GM18511 (cell line): ENCODE data around the gene SEMA4F.

Source experiments
- ATAC-seq: cut with Tn5 transposase; IDR thresholded peaks from one replicate; pipeline ENCODE4 v1.9.1; 2021; ENCODE audit warnings: mild to moderate bottlenecking, moderate library complexity; ENCODE audit not compliant: unreplicated experiment

SEMA4F gene

DNA sequence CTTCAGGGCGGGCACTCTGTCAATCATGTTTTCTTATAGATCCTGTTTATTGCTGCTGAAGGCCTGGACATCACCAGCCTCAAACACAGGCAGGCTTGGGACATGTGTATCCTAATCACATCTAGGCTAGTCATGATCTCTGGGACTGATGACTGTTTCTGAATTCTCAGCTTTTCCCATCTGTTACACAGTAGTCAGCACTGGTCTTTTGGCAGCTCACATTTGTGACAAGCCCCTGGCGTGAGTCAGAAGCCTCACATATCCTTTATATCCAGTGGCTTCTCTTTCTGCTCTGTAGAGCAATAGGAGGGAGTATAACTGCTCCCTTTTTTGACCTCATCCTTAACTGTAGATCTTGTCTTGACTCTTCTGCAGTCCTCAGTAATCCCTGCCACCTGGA, 4.5 kb downstream of the SEMA4F start:
- ATAC-seq = no peak

DNA sequence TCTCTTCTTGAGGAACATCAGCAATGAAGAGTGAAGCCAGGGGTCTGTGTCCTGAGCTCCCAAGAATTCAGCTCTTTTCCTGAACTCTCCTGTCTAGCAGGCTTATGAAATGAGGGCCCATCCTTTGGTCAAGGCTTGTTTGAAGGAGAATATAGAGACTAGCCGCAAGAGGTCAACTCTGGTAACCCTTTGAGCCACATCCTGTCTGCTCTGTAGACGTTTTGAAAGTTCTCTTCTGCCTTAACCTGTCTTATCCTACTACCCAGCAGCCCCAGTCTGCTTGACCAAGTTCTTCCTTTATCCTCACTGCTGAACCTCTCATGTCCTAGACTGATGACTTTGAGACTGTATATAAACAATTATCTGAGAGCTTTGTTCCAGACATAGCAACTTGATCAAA, 5.4 kb downstream of the SEMA4F start:
- no peak for ATAC-seq

DNA sequence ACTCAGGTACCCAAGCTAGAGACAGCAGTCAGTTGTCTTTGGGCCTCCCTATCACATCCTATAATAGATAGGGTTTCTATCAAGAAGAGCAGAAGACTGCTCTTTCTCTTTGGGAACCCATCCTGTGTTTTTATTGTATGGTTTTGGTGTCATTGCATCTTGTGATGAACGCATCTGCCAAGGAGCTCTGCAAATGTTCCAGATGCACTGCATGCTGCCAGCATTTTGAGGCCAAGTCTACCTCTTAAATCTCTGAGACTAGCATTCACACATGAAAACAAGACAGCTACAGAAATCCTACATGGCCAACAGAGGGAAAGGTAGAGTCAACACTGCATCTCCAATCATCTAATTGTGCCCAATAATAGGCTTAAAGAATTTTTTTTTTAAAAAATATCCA, 14.0 kb downstream of the SEMA4F start:
- no peak for ATAC-seq

DNA sequence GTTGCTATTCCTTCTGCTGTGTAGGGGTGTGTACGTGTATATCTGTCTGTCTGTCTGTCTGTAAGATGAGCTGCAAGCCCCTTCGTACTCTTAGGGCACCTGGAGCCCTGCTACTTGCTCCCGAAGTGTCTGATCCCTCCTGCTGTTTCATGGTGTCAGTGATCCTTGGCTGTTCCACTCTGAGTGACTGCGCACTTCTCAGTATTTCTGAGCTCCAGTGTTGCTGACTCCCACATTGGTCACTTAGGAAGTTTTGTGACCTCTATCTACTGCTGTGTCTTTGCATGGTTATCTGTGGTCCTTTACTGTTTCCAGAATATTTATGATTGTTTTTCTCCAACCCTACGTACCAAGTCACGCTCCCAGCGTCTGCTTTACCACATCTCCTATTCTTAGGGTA, 16.2 kb downstream of the SEMA4F start:
- no peak for ATAC-seq

DNA sequence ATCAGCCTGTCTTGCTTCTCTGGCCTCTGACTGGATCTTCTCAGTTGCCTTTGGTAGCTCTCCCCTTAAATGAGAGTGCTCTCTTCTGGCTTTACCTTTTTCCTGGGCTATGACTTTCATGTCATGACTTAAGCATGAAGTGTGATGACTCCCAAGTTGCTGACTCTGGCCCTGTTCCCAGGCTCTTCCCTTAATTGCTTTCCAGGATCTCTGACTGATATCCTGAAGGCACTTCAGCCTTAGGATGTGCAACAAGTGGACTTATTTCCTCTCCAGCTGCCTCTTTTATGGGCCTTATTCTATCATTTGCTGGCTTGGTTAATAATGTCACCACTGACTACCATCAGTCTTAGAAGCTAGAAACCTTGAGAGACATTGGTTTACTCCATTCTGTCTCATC, 17.4 kb downstream of the SEMA4F start:
- no peak for ATAC-seq

DNA sequence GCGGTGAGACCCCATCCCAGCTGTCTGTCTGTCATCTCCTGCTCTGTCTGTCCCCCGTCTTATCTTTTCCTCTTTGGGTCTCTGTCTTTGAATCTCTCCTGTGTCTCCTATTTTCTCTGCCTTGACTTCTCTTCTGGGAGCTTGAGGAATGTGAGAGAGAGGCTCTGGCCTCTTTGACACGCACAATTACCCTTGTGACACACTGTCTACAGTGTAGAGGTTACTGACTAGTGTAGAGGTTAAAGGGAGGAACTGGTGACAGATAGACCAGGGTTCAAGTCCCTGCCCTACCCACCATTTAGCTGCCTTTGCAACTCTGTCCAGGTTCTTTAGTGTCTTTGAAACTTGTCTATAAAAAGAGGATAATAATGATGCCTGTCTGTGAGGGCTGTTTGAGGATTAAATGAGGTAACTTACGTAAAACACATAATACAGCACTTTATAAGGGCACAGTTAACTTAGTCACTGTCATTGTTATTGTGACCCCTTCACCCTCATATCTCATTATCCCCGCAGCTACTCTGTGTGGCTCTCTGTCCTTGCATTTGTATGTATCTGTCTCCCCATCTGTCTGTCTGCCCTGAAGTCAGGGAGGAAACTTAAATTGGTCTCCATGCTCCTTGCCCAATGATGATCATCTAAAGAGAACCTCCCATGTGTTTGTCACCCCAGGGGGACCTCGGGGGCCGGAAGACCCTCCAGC, 19.9 kb downstream of the SEMA4F start:
- no peak for ATAC-seq

DNA sequence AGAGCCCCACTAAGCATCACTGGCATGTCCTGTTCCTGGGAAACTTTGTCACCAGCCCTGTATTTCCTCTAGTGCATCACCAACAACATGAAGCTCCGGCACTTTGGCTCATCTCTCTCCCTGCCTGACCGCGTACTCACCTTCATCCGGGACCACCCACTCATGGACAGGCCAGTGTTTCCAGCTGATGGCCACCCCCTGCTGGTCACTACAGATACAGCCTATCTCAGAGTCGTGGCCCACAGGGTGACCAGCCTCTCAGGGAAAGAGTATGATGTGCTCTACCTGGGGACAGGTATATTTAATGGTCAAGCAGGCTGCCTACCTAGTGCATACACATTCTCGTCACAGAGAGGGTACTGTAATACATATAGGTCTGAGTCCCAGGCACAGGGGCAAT, 21.0 kb downstream of the SEMA4F start:
- no peak for ATAC-seq

DNA sequence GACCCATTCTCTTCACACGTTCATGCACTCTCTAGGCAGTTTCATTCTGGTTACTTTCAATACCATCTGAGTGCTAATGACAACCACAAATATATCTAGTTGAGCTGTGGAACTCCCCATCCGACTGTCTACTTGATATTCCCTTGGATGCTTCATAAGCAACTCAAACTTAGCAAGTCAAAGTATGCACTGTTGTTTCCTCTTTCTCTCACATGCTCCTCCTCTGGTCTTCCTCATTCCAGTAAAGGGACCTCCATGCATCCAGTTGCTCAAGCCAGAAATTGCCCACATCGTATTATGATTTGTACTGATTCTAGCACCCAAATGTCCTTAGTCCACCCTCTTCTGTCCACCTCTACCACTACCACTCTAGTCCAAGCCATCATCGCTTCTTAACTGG, 22.3 kb downstream of the SEMA4F start:
- no peak for ATAC-seq

DNA sequence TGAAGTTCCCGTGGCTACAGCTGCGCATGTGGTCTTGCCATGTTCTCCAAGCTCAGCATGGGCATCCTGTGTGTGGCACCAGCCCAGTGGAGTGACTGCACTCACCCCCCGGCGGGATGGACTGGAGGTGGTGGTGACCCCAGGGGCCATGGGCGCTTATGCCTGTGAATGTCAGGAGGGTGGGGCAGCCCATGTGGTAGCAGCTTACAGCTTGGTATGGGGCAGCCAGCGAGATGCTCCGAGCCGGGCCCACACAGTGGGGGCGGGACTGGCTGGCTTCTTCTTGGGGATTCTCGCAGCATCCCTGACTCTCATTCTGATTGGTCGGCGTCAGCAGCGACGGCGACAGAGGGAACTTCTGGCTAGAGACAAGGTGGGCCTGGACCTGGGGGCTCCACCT, 25.6 kb downstream of the SEMA4F start:
- ATAC-seq = no peak

DNA sequence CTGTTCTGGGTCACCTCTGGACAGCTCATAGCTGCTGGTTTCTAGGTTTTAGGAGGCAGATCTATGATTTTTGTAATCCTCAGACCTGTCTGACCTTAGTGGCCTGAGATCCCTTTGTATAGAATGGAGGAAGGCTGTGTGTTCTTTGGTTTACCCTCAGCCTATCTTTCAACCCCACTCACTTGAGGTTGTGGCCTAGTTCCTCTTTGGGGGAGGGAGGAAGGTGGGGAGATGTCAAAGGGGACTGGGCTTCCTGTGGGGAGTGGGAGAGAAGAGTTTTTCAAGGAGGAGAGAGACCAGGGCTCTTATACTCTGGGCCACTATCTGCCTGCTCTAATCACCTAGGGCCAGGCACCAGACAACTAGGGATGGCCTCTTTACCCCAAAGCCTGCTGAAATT, 28.5 kb downstream of the SEMA4F start:
- no peak for ATAC-seq

DNA sequence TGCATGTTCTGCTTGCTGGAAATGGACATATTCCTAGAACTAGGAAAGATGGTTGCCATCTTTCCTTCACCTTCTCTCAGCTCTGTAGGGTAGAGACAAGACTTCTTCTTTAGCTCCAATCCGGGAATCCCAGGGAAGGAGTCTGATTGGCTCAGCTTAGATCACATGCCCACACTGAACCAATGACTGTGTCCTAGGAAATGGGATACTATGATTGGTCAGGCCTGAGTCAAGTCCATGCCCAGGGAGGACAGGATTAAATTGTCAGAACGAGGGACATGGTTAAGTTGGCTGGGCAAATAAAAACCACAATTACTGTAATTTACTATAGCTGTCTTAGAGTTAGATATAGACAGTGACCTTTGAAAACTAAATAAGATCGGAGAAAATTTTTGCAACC, 31.4 kb downstream of the SEMA4F start:
- no peak for ATAC-seq

DNA sequence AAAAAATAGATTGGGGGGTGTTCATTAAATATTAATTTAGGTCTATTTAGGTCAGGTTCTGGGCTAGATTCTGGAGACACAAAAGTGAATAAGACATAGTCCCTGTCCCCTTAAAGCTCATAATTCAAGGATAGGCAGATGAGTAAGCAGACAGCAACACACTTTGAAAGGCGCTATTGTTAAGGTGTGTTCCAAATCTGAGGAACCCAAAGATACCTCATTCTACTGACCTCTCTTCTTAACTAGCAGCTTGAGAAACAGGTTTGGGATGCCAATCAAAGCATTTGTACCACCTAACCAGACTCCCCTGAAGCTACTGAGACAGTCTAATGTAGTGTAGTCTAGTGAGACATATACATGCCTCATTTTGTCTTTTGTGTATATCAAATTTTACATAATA, 34.8 kb downstream of the SEMA4F start:
- no peak for ATAC-seq

DNA sequence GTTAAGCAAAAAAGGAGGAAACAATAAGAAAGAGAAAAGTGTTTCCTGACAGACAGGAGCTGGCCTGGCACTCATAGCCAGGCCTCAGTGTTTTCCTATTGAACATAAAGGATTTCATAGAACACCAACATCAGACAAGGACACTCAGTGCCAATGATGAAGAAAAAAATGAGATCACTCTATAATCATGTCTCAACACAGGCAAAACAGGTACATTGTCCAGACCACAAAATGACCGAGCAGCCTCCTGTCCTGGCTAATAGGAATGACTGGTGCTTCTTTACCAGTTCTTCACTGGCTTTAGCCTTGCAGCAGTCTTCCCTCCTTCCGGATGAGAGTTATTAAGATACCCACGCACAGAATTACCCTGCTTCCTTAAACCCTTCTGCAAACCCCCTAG, 35.6 kb downstream of the SEMA4F start:
- no peak for ATAC-seq

DNA sequence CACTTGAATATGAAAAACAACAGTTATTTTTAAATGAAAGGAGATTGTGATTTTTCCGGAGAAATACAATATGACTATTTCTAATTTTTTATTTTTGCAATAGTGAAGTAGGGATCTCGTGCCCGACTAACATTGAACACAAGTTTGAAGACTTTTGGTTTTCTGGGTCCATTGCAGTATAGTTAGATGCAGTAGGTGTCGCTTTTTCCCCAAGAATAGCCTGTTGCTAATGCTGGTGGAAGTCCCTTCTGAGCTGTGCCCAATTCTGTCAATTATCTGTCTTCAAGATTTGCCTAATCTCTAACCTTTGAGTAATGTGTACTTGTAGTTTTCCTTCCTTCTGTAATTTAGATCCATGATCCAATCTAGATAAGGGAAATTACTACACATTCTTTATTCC, 36.5 kb downstream of the SEMA4F start:
- ATAC-seq = peak; percentile 67

DNA sequence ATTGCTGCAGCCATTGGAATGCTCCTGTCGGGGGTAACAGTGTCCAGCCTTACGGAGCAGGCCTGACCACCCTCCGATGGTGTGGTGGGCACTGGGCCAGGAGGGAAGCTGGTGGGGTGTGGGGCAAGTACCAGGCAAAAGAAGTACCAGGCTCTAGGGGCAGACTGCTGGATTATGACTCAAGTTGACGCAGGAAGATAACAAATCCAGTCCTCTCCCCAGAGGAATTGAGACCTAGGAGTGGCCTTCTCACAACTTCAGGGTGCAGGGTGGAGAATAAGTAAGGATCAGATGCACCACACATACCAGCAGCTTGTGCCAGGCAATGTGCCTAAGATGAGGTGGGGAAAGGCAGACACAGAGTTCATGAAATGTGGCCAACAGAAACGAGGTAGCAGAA, 37.9 kb downstream of the SEMA4F start:
- ATAC-seq = no peak

DNA sequence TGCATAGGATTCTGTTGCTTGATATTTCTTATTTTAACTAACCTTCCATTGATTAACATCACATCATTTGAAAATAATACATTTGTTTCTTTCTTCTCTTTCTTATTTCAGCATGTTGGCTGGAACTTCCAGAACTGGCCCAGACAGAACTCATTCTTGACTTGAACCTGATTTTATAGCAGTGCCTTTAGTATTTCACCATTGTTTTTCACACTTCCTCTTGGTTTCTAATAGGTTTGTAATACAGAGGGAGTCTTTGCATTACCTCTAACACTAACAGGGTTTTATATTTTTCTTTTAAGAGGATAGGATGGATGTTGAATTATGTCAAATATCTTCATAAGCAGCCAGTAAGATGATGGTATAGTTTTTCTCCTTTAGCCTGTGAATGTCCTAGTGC, 39.2 kb downstream of the SEMA4F start:
- ATAC-seq = no peak

DNA sequence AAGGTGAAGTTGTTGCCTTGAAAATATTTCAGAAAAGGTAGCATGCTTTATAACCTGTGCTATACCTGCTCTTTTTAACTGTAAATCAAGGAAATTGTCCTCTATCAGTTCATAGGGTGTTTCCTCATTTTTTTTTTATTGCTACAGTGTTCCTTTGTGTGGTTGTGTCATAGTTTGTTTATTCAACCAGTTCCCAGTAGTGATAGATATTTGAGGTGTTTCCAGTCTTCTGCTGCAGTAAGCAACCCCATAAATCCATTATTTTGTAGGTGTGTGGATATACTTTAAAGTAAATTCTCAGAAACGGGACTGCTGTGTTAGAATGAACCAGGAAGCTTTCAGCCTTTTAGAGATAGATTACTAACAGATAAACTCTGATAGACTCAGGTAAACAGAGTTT, 39.6 kb downstream of the SEMA4F start:
- ATAC-seq = no peak

DNA sequence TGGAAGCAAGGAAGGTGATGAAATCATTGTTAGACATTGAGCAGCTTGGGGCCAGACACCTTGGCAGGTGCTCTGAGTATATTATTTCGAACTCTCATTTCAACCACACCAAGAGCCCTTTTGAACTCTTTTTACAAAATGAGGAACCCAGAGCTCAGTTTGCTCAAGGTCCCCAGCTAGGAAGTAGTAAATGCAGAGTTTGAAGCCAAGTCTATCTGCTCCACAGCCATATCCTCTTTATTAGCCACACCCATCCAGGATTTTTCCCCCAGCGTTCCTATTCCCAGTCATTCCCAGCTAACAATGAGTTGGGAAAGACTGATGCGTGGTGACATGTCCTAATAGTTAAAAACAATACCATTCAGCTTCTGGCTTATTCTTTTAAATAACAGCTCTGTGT, 40.2 kb downstream of the SEMA4F start:
- no peak for ATAC-seq

DNA sequence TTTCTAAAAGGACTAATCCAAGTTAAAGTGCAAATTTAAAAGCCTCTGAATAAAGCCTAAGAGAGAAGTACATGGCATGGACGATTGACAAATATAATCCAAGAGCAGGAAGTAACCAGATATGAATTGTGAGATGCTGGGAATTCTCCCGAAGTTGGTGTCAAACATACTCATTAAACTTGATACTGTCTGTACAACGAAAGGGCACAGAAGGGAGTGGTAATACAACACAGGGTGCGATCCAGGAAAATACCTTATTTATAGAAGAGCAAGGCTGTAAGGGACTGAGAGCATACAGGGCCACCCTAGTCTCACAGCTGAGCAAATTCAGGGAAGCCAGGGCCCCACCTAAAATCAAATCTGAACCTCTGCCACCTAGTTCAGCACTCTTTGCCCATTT, 41.6 kb downstream of the SEMA4F start:
- no peak for ATAC-seq

DNA sequence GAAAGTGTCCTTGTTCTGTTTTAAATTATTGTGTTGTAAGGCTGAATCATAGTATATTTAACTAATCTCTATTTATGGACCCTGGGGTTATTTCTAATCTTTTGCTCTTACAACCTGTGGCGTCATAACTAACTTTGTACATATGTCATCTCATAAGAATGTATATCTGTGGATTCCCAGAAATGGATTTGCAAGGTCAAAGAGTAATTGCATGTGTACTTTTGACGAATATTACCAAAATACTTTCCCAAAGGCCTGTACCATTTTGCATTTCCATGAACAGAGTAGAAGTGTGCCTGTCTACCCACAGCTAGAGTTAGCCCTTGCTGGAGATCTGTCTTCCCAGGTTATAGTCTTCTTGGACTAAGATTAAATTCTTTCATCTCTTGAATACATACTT, 42.8 kb downstream of the SEMA4F start:
- ATAC-seq = no peak

DNA sequence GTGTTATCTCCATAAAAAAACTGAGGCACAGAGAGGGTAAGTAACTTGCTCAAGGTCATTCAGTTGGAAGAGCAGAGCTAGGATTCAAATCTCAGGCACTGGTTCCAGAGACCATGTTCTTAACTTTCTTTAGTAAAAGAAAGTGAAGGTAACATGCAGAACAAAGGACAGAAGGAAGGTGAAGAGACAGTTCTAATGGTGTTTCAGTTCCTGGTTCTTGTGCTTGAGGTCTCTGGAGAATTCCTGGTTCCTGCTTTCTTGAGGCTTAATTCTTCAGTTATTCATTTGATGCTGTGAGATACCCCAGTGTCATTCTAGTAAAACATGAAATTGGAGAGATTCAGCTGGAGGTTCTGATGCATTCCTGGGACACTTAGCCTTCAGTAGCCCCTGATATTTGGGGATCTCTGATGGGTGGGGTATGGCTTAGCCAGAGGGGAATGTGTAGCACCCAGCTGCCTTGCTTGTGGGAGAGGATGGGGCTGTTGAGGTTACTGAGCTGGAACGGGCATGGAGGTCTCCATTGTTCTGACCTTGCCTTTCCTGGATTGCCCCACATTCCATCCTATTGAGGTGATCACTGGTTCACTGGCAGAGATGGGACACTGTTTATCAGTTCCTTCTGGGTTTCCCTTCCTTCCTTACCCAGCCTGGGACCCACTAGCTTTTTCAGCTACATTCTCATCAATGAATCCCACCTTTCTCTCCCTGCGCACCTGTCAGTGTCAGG, 46.8 kb downstream of the SEMA4F start:
- ATAC-seq = no peak

DNA sequence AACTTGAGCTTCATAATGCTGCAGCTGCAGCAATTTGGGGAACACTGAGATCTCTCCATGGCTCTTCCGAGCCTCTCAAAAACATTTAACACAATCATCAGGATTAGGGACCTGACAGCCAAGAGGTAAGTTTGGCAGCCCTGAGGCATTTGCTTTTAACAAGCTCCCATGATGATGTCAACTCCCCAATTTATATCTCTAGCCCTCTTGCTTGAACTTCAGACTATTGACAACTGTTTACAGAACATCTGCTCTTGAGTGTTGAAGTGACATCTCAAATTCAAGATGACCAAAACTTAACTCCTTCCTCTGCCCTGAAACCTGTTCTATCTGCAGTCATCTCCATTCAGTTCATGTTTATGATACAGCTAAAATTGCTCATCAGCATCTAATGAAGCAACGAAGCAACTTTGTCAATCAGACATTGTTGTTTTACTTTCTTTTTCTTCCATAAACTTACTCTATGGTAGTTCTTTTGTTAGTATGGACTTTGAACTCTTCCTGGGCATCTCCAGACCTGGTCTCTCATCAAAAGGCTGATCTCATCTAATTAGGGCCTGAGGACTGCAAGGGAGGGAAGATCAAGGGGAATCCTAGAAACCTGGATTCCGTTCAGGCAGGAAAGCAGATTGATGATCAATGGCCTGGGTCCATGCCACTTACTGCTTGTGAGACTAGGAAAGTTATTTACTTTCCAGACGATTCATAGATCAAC, 48.1 kb downstream of the SEMA4F start:
- ATAC-seq = no peak
